Fibroblast of pulmonary artery (primary cell): ENCODE data around the gene PDE4A.
"Not testable (repeated sequence)": the region's sequence is repeated elsewhere in the genome, so short reads cannot be mapped to it uniquely, and the experiment has no call there.

Experiments used
- DNase-seq: peaks from one replicate; pipeline ENCODE4 v3.0.0-alpha.2; 2010; ENCODE audit warnings: low read depth
- H3K4me3 ChIP-seq: replicated peaks from 2 replicates; pipeline ENCODE4 v1.5.1; 2011; ENCODE audit warnings: low read depth, mild to moderate bottlenecking, control low read depth, low read length, moderate library complexity
- TF ChIP-seq, protein P1 (sequence below): IDR thresholded peaks from 2 replicates; pipeline ENCODE4 v1.5.1; 2011; ENCODE audit warnings: mild to moderate bottlenecking, control low read depth, low read length, inconsistent platforms; ENCODE audit errors: missing control alignments

Gene PDE4A

DNA sequence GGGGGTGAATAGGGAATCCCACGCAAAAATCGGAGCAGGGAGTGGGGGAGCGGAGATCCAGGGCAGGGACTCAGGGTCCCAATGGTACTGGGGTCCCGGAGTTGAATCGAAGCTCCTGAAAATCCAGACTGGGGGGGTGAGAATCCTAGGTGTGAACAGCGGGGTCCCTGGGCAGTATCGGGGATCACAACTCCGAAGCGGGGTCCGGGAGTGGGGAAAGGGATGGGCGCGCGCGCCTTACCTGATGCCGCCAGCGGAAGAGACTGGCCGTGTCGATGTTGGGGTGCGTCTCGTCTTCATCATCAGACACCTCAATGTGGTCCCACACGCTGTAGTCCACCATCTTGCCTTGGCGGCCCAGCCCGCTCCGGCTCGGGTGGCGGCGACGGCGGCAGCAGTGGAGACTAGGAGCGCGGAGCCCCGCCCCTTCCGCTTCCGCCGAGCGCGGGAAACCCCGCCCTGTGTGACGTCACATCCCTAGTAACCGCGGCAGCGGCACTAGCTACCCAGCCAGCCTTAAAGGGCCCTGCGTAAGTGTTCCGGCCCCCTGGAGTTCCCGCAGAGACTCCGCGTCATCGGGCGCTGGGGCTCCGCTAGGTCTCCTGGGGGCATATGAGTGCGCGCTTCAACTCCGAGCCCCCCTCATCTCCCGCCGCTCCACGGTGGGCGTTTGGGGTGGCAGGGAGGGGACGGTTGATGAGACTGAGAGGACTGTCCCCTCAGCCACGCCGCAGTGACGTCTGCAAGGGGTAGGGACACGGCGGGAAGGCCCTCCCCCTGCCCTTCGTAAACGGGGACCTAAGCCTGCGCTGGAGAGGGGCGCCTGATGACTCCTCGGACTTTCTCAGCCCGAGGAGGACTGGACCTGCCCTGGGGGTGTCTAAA lies 17.0 kb upstream of the PDE4A start, which contains the start of gene CDC37:
Gene CDC37, minus strand, starts transcription at position 406 of the 885 bp plus-strand sequence. Its CDS starts 63 bp downstream, at position 343.
- TF ChIP-seq, protein P1, sequence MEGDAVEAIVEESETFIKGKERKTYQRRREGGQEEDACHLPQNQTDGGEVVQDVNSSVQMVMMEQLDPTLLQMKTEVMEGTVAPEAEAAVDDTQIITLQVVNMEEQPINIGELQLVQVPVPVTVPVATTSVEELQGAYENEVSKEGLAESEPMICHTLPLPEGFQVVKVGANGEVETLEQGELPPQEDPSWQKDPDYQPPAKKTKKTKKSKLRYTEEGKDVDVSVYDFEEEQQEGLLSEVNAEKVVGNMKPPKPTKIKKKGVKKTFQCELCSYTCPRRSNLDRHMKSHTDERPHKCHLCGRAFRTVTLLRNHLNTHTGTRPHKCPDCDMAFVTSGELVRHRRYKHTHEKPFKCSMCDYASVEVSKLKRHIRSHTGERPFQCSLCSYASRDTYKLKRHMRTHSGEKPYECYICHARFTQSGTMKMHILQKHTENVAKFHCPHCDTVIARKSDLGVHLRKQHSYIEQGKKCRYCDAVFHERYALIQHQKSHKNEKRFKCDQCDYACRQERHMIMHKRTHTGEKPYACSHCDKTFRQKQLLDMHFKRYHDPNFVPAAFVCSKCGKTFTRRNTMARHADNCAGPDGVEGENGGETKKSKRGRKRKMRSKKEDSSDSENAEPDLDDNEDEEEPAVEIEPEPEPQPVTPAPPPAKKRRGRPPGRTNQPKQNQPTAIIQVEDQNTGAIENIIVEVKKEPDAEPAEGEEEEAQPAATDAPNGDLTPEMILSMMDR: no peak
- peak within 1 kb of the TSS; percentile 100 for H3K4me3 ChIP-seq
- peak; percentile 98 for DNase-seq

DNA sequence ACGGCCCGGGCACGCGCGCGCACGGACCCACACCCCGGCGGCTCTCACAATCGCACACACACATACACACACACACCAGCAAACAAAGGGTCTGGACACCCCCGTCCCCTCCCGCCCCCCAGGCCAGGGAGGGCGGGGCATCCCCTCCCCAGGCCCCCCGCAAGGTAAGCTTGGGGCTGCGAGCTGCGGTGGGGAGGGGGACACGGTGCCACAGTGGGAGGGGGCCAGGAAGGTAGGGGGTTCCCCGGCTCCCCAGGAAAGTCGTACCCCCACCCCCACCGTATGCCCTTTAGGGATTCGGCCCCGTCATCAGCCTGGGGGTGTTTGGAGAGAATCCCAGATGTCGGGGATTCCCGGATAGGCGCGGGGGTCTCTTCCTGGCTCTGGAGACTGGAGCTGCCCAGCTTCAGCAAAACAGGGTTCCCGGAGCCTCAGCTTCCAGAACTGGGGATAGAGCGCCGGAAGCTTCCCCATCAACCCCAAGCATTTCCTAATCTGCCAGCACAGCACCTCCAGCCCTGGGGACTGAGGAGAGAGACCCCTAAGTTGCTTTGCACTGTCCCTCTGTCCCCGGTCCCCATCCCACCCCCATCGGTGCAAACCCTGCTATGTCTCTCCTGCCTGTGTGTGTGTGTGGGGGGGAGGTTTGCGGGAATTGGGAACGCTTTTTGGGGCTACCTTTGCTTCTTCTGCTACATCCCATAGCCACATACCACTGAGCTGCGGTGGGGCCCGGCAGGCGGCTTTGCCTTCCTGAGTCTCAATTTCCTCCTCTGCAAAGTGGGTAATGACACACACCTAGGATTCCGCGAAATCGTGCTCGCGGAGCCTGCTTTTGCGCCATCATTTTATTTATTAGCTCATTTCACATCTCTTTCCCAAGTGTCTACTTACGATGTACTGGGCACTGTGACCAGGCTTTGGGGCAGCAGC lies 15.2 kb upstream of the PDE4A start:
- no peak for DNase-seq
- TF ChIP-seq, protein P1: no peak
- H3K4me3 ChIP-seq: peak overlapping the region; percentile 100

DNA sequence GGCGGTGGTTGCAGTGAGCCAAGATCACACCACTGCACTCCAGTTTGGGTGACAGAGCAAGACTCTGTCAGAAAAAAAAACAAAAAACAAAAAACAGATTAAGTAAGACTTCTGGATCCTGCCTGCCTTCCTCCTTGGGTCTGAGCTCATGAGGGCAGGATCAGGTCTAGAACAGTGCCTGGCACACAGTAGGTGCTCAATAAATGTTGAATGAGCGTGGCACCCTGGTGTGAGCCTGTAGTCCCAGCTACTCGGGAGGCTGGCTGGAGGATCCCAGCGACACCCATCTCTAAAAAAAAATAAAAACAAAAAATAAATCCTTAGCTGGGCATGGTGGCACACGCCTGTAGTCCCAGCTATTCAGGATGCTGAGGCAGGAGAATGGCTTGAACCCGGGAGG lies 14.1 kb upstream of the PDE4A start:
- TF ChIP-seq, protein P1: no peak
- DNase-seq: no peak
- H3K4me3 ChIP-seq: no peak overlapping the region

DNA sequence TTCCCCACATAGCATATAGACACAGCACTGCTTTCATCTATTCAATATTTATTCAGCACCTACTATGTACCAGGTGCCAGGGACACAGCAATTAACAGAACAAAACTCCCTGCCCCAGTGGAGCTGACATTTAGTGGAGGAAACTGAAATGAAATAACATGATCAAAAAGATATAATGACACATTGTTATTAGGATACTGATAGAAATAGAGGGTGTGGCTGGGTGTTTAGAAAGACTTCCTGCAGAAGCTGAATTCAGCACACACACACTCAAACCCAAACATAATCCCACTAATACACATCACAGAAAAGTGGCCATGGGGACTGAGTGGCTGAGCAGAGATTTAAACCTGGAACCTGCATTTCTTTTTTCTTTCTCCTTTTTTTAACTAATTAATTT lies 13.2 kb upstream of the PDE4A start:
- no peak overlapping the region for H3K4me3 ChIP-seq
- DNase-seq: no peak
- TF ChIP-seq, protein P1: no peak

DNA sequence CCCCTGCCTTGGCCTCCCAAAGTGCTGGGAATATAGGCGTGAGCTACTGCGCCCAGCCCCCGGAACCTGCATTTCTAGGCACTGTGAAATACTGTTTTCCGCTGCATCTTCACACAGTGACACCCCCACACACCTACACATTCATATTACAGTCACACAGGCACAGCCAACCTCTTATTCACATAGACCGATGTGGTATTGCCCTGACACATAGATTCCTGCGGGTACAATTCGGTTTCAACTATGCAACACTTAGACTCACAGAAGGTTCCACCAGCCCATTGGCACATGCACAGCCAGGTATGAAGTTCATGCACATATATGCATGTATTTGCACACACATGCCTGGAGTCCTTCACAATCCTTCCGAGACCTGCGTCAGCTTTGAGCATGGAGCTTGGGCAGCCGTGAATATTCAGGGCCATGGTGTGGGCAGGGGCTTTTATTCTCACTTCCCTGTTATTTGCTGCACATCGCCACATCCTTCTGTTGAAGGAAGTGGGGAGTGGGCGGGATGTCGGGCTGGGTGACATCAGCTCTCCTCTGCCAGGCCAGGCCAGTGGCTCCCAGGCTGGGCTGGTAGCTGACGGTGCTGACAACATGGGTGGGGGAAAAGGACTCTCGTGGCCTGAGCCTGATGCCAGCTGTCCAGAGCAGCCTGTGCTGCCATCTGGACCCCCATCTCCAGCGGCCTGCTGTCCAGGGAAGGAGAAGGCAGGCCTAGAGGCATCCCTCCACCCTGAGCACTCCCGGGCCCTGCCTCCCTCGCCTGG lies 11.6 kb upstream of the PDE4A start:
- H3K4me3 ChIP-seq: no peak overlapping the region
- no peak for DNase-seq
- TF ChIP-seq, protein P1: no peak

DNA sequence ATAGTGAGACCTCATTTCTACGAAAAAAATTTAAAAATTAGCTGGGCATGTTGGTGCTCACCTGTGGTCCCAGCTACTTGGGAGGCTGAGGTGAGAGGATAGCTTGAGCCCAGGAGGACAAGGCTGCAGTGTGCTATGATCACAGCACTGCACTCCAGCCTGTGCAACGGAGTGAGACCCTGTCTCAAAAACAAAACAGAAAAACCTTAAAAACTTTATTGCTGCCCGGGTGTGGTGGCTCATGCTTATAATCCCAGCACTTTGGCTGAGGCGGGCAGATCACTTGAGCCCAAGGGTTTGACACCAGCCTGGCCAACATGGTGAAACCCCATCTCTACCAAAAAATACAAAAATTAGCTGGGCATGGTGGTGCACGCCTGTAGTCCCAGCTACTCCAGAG lies 9.1 kb upstream of the PDE4A start:
- H3K4me3 ChIP-seq, DNase-seq: not testable (repeated sequence)
